Endothelial cell of umbilical vein (primary cell): ENCODE data around the gene DHX29. TPM values are rescaled to one million over a fixed set of nuclear protein-coding genes. Genes with fewer than 3 reads are reported as not detected.

Source experiments
- BruUV-seq: library from RNA; stranded (reverse); fragments of 400-500 nt; replicated peaks from 2 replicates; lab custom pipeline; 2021; lab: Mats Ljungman, UMichigan
- CTCF ChIA-PET: fragments of 300-600, 350-600 bp; sonication (Branson Sonifier 250); formaldehyde crosslinking; loops from one replicate; lab custom pipeline; 2021; ENCODE audit warnings: antibody characterized with exemption, inconsistent platforms; lab: Charles Lee
- POLR2A ChIA-PET: fragments of 300-600, 350-600 bp; sonication (Branson Sonifier 250); formaldehyde crosslinking; loops from one replicate; lab custom pipeline; 2021; ENCODE audit warnings: antibody characterized with exemption, inconsistent platforms; lab: Charles Lee
- DNase-seq: peaks from one replicate; pipeline ENCODE4 v3.0.0-alpha.2; 2011; ENCODE audit warnings: low read depth, low spot score
- FAIRE-seq: peaks from 2 replicates; lab custom pipeline; 2011; peaks lifted over from hg19 to GRCh38; lab: Jason Lieb, UNC
- H2AFZ ChIP-seq: 2 replicates; pipeline ENCODE4 v1.6.0; 2012; ENCODE audit warnings: low read depth, low read length, control low read depth, inconsistent platforms
- H3K27ac ChIP-seq: 2 replicates; pipeline ENCODE4 v1.5.1; 2011; ENCODE audit warnings: low read depth, mild to moderate bottlenecking, control low read depth, low read length, moderate library complexity; ENCODE audit not compliant: insufficient read depth
- H3K27me3 ChIP-seq, 2 experiments: 2 replicates each; pipeline versions ENCODE4 v1.6.0 to v1.6.1; 2011; ENCODE audit warnings: low read length in 2 of 2, mixed read lengths in 1 of 2; ENCODE audit not compliant: control insufficient read depth in 2 of 2, insufficient read depth in 2 of 2
- H3K36me3 ChIP-seq, 2 experiments: 2 replicates in 1 of 2; 3 replicates in 1 of 2; pipeline ENCODE4 v1.5.1; 2011; ENCODE audit warnings: low read length in 2 of 2, mild to moderate bottlenecking in 1 of 2, moderate library complexity in 1 of 2; ENCODE audit not compliant: control insufficient read depth in 2 of 2, insufficient read depth in 2 of 2; ENCODE audit errors: extremely low read depth in 1 of 2
- H3K4me1 ChIP-seq: 3 replicates; pipeline ENCODE4 v1.5.1; 2011; ENCODE audit warnings: mild to moderate bottlenecking, low read length; ENCODE audit not compliant: control insufficient read depth, insufficient read depth; ENCODE audit errors: extremely low read depth
- H3K4me2 ChIP-seq: 2 replicates; pipeline ENCODE4 v1.6.1; 2011; ENCODE audit warnings: low read length, control low read depth, mixed read lengths; ENCODE audit not compliant: insufficient read depth
- H3K4me3 ChIP-seq, 3 experiments: fragments of 200-600 bp in 1 of 3; sonication (generic), shearing (Covaris generic) in 1 of 3; replicated peaks in 1 of 3; 2 replicates each; pipeline ENCODE4 v1.5.1; 2011 to 2016; ENCODE audit warnings: control low read depth in 3 of 3, low read length in 3 of 3, mild to moderate bottlenecking in 2 of 3, inconsistent platforms in 1 of 3, low read depth in 1 of 3, moderate library complexity in 1 of 3; ENCODE audit not compliant: insufficient read depth in 1 of 3
- H3K79me2 ChIP-seq: 2 replicates; pipeline ENCODE4 v1.6.0; 2012; ENCODE audit warnings: low read length, inconsistent platforms; ENCODE audit not compliant: control insufficient read depth, insufficient read depth
- H3K9ac ChIP-seq: replicated peaks from 2 replicates; pipeline ENCODE3; 2011; ENCODE audit warnings: low read length, control low read depth; ENCODE audit not compliant: insufficient read depth; ENCODE audit errors: extremely low read depth
- H3K9me1 ChIP-seq: replicated peaks from 3 replicates; pipeline ENCODE4 v1.6.0; 2011; ENCODE audit warnings: mild to moderate bottlenecking, low read length; ENCODE audit not compliant: control insufficient read depth, insufficient read depth; ENCODE audit errors: extremely low read depth
- H3K9me3 ChIP-seq: replicated peaks from 2 replicates; pipeline ENCODE4 v1.5.1; 2012; ENCODE audit warnings: low read length, inconsistent platforms; ENCODE audit not compliant: control insufficient read depth, insufficient read depth
- H4K20me1 ChIP-seq: replicated peaks from 2 replicates; pipeline ENCODE3; 2011; ENCODE audit warnings: mild to moderate bottlenecking, low read length; ENCODE audit not compliant: control insufficient read depth, insufficient read depth; ENCODE audit errors: extremely low read depth
- EZH2 ChIP-seq: IDR thresholded peaks from 2 replicates; pipeline ENCODE4 v1.6.1; 2012; ENCODE audit warnings: borderline replicate concordance, low read depth, mild to moderate bottlenecking, moderate library complexity, low read length, inconsistent platforms; ENCODE audit not compliant: severe bottlenecking
- FOS ChIP-seq: IDR thresholded peaks from 2 replicates; pipeline ENCODE4 v1.6.1; 2011; ENCODE audit warnings: mild to moderate bottlenecking, low read length, moderate library complexity, borderline replicate concordance; ENCODE audit not compliant: insufficient read depth
- GATA2 ChIP-seq: IDR thresholded peaks from 2 replicates; pipeline ENCODE4 v1.7.0; 2011; ENCODE audit warnings: low read depth, mild to moderate bottlenecking, moderate library complexity, mixed read lengths, low read length; ENCODE audit not compliant: insufficient read length, insufficient read depth
- JUN ChIP-seq: IDR thresholded peaks from 2 replicates; pipeline ENCODE4 v1.6.1; 2011; ENCODE audit warnings: borderline replicate concordance, low read depth; ENCODE audit not compliant: insufficient read length, insufficient read depth
- MYC ChIP-seq: IDR thresholded peaks from one replicate; pipeline ENCODE4 v1.6.1; 2011; ENCODE audit warnings: mild to moderate bottlenecking, low read depth, low read length
- POLR2A ChIP-seq: IDR thresholded peaks from 2 replicates; pipeline ENCODE4 v1.6.1; 2012; ENCODE audit warnings: low read depth, mild to moderate bottlenecking, control low read depth, low read length
- dilution Hi-C: fragments of 300-500 bp; cut with MboI; formaldehyde crosslinking; loops from one replicate; pipeline ENCODE4 v1.15.0; 2019; ENCODE audit warnings: low sequenced_read_pairs; ENCODE audit not compliant: extremely low pct_ligation_motif_present
- intact Hi-C: fragments of 100-400 bp; cut with micrococcal nuclease; formaldehyde crosslinking; loops from one replicate; pipeline ENCODE4 v1.10.0; 2022
- polyA plus RNA-seq, 4 experiments: library from polyadenylated mRNA; depleted of rRNA in 3 of 4; stranded (reverse) in 3 of 4; unstranded in 1 of 4; fragments of >200 nt; gene quantifications; 2 replicates each; pipeline versions ENCODE4 v1.2.1 to v1.2.3, GENCODE V29; 2011 to 2012; ENCODE audit warnings: missing spikeins in 1 of 4
- total RNA-seq: library from RNA; stranded (reverse); gene quantifications from 2 replicates; pipeline ENCODE4 v1.2.3, GENCODE V29; 2021
- TF ChIP-seq, protein P1 (sequence below): IDR thresholded peaks from 2 replicates; pipeline ENCODE4 v1.6.1; 2011; ENCODE audit not compliant: insufficient read depth, insufficient read length

The DHX29 gene
- total and polyA plus RNA-seq, 2 donors (not counting 3 experiments of a cell fraction or from before 2014, with no cell fraction given): 4.7 to 32.8 TPM

DNA sequence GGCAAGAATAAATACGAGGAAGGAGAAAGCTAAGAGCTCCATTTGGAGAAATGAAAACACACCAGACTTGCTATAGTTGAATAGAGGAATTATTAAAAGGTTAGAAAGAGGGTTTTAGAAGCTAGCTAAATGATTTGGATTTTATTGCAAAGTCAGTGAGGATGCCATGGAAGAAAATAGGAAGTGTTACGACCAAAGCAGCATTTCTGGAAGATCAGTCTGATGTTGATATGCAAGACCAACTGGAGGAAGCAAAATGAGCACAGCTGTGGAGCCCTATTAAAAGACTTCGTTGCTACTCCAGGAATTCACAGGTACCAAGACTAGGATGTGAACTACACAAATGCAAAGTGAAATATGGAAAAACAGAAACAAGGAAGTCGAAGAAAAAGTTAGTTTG, 2.1 kb downstream of the DHX29 start:
- intact Hi-C loops (loop anchor here (5.0 kb wide), 1 partner anchor 73 kb away; the partner anchor contains the start of gene CCNO), dilution Hi-C loops (no loop called here)
- CTCF ChIA-PET: interaction anchor here (0.7 kb wide), 1 partner anchor 133 kb away, joined by 3 read pairs; no protein-coding TSS in a partner anchor
- Histone ChIP-seq H3K4me2 (peak overlapping the region; percentile 80), H3K27ac (no peak overlapping the region), H4K20me1 (peaks cover 6% of the 10 kb centered on the region), H3K4me3 (peak overlapping the region in 2 of 3 experiments; percentile 5 to 99), H3K36me3 (peaks cover 0 to 3% of the 10 kb centered on the region in 2 experiments), H3K79me2 (peaks cover 80% of the 10 kb centered on the region), H3K27me3 (no peaks in the 10 kb centered on the region), H2AFZ (no peak overlapping the region), H3K4me1 (peaks cover 45% of the 10 kb centered on the region), H3K9me3 (peaks cover 6% of the 10 kb centered on the region), H3K9me1 (no peaks in the 10 kb centered on the region), H3K9ac (no peak overlapping the region)
- BruUV-seq: no TSS peak
- peak; percentile 35 for DNase-seq
- peak; percentile 18 for FAIRE-seq
- POLR2A ChIA-PET: no interaction called here
- TF ChIP-seq, protein P1, sequence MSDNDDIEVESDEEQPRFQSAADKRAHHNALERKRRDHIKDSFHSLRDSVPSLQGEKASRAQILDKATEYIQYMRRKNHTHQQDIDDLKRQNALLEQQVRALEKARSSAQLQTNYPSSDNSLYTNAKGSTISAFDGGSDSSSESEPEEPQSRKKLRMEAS: no peak
- TF ChIP-seq JUN (no peak), EZH2 (no peak), GATA2 (no peak), FOS (no peak), POLR2A (no peak), MYC (no peak)

DNA sequence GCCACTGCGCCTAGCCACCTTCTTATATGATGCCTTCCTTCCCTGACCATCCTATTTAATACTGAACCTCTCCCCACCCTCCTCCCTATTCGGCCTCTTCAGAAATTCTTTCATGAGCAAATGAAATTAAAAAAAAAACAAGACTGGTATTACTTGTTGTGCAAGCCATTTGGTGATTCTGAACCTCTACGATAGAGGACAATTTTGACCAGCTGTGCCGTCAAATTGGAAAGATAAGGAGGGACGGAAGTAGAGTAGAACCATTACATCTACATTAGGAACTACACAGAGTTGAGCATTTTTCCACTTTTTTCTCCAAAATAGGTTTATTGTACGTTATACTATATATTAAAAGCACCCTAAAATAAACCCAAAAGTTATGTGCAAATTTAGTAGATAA, 2.9 kb downstream of the DHX29 start:
- POLR2A ChIA-PET: no interaction called here
- DNase-seq (no peak), FAIRE-seq (no peak)
- Histone ChIP-seq H3K9ac (no peak overlapping the region), H3K9me1 (no peaks in the 10 kb centered on the region), H3K27ac (no peak overlapping the region), H3K4me2 (peak overlapping the region; percentile 80), H3K79me2 (peaks cover 79% of the 10 kb centered on the region), H3K27me3 (no peaks in the 10 kb centered on the region), H4K20me1 (peaks cover 6% of the 10 kb centered on the region), H3K4me3 (no peak overlapping the region), H3K4me1 (peaks cover 42% of the 10 kb centered on the region), H3K36me3 (peaks cover 0 to 3% of the 10 kb centered on the region in 2 experiments), H2AFZ (no peak overlapping the region), H3K9me3 (peaks cover 6% of the 10 kb centered on the region)
- dilution Hi-C loops: no loop called here
- no peak for TF ChIP-seq MYC
- CTCF ChIA-PET: no interaction called here
- intact Hi-C loops: no loop called here
- no TSS peak for BruUV-seq
